ENCODE measurements around the gene CCRL2.
"Not testable (repeated sequence)": the region's sequence is repeated elsewhere in the genome, so short reads cannot be mapped to it uniquely, and the experiment has no call there.

The CCRL2 gene

GRCh38 chr3:46405301-46406019, 1.6 kb upstream of the CCRL2 start:
- DNase-seq (ENCODE audit: low read depth in 2 of 2): no peak

- no peak for DNase-seq (ENCODE audit: low read depth in 2 of 2)
Measured at GRCh38 chr3:46406443-46406787, 644 bp upstream of the CCRL2 start.

GRCh38 chr3:46407970-46408369, 911 bp downstream of the CCRL2 start:
- DNase-seq (ENCODE audit: low read depth in 2 of 2): no peak

- no peak for DNase-seq (ENCODE audit: low read depth in 2 of 2)
Measured at GRCh38 chr3:46408853-46409252, 1.8 kb downstream of the CCRL2 start.

GRCh38 chr3:46409739-46410489, 2.9 kb downstream of the CCRL2 start:
- DNase-seq (ENCODE audit: low read depth in 2 of 2): no peak

- no peak for DNase-seq (ENCODE audit: low read depth in 2 of 2)
Measured at GRCh38 chr3:46410669-46411068, 3.6 kb downstream of the CCRL2 start.

- DNase-seq (ENCODE audit: low read depth in 2 of 2): no peak
Measured at GRCh38 chr3:46411271-46411670, 4.2 kb downstream of the CCRL2 start.

- DNase-seq (ENCODE audit: low read depth in 2 of 2): no peak
Measured at GRCh38 chr3:46412786-46413298, 5.8 kb downstream of the CCRL2 start.

GRCh38 chr3:46413951-46414350, 6.9 kb downstream of the CCRL2 start:
- DNase-seq (ENCODE audit: low read depth in 2 of 2): no peak

GRCh38 chr3:46414739-46415138, 7.7 kb downstream of the CCRL2 start:
- DNase-seq (ENCODE audit: low read depth in 2 of 2): no peak

GRCh38 chr3:46416125-46416810, 9.2 kb downstream of the CCRL2 start:
- no peak for DNase-seq (ENCODE audit: low read depth in 2 of 2)

- DNase-seq (ENCODE audit: low read depth in 2 of 2): no peak
Measured at GRCh38 chr3:46416811-46417510, 9.9 kb downstream of the CCRL2 start.

GRCh38 chr3:46417841-46418611, 11.0 kb downstream of the CCRL2 start:
- no peak for DNase-seq (ENCODE audit: low read depth in 2 of 2)

- no peak for DNase-seq (ENCODE audit: low read depth in 2 of 2)
Measured at GRCh38 chr3:46419816-46420215, 12.8 kb downstream of the CCRL2 start.

GRCh38 chr3:46420931-46421330, 13.9 kb downstream of the CCRL2 start:
- no peak for DNase-seq (ENCODE audit: low read depth in 2 of 2)

GRCh38 chr3:46422617-46423016, 15.6 kb downstream of the CCRL2 start:
- no peak for DNase-seq (ENCODE audit: low read depth in 2 of 2)

- no peak for DNase-seq (ENCODE audit: low read depth in 2 of 2)
Measured at GRCh38 chr3:46423588-46423987, 16.5 kb downstream of the CCRL2 start.

GRCh38 chr3:46426476-46426875, 19.4 kb downstream of the CCRL2 start:
- DNase-seq (ENCODE audit: low read depth in 2 of 2): not testable (repeated sequence)

- not testable (repeated sequence) for DNase-seq (ENCODE audit: low read depth in 2 of 2)
Measured at GRCh38 chr3:46427404-46427803, 20.3 kb downstream of the CCRL2 start.

- no peak for DNase-seq (ENCODE audit: low read depth in 2 of 2)
Measured at GRCh38 chr3:46427916-46428833, 21.1 kb downstream of the CCRL2 start.

Measured in stimulated activated CD8-positive, alpha-beta memory T cell treated with anti-CD3 and anti-CD28 coated beads, Interleukin-7, amount 100 ng/mL, for 4 hours (primary cell).